ENCODE results near the gene AKIRIN2. TPM values are rescaled to one million over a fixed set of nuclear protein-coding genes. Genes with fewer than 3 reads are reported as not detected.

Gene AKIRIN2
- total RNA-seq: 10 to 100 TPM; 32.7 to 38.0 TPM
- long read RNA-seq, donor 1, transcript AKIRIN2-201 (5 exons, 1,662 nt): major isoform, 18 of 19 reads
- long read RNA-seq, donor 1, partial matches to known transcripts: 0 of 19 reads
- long read RNA-seq, donor 1, other reads (novel, unspliced or antisense): 1 of 19 reads
- long read RNA-seq, donor 2, transcript AKIRIN2-201 (5 exons, 1,662 nt): major isoform, 37 of 39 reads
- long read RNA-seq, donor 2, partial matches to known transcripts: 2 of 39 reads
- long read RNA-seq, donor 2, other reads (novel, unspliced or antisense): 0 of 39 reads

GRCh38 chr6:87701676-87702588, at the start of gene AKIRIN2:
Gene AKIRIN2, minus strand, starts transcription at chr6:87702233. Its CDS starts 549 bp downstream, at chr6:87701684.
- intact Hi-C loops (cut with DNase I): no loop called here
- DNase-seq (ENCODE audit: low spot score): peak; percentile 99

DNA sequence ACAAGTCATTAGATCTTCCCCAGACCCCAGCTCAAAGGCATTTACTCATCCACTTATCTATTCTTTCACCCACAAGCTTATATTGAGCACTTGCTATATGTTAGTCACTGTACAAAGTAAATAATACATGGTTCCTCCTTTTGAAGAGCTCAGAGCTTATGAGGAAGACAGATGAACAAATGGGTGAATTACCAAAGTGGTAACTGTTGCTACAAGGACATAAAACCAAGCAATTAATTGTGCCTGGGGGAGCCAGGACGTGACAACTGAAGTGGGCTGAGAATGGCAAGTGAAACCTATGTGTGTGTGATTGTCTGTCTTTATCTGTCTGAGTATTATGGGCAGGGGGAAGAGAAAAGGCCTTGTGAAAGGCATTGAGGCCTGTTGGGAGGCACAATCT, 45.6 kb upstream of the AKIRIN2 start:
- intact Hi-C loops (cut with DNase I): no loop called here
- DNase-seq (ENCODE audit: low spot score): no peak

- intact Hi-C loops (cut with DNase I): no loop called here
- DNase-seq (ENCODE audit: low spot score): no peak
These were observed 44.1 kb upstream of the AKIRIN2 start for GRCh38 chr6:87745966-87746721.

DNA sequence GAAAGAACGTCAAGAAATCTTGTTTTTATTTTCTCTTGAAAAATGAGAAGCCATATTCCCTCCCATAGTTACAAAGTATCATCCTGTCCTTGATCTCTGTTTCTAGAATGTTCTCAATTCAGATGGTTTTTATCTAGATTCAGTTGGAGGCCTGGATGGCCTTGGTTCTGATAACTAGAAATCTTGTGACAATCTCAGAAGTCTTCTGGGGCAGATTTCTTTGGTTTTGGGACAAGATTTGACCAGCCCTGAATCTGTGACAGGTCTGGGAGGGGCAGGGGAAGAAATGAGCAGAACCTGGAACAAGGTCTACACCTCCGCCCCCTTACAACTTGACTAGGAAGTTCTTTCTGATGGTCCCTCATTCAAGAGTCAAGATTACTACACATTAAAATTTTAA, 41.4 kb upstream of the AKIRIN2 start:
- intact Hi-C loops (cut with DNase I): no loop called here
- no peak for DNase-seq (ENCODE audit: low spot score)

- no peak for DNase-seq (ENCODE audit: low spot score)
- intact Hi-C loops (cut with DNase I): no loop called here
These were observed 40.1 kb upstream of the AKIRIN2 start for GRCh38 chr6:87742106-87742505.

- DNase-seq (ENCODE audit: low spot score): no peak
- intact Hi-C loops (cut with DNase I): no loop called here
These were observed 39.1 kb upstream of the AKIRIN2 start for GRCh38 chr6:87741001-87741650.

- DNase-seq (ENCODE audit: low spot score): no peak
- intact Hi-C loops (cut with DNase I): no loop called here
These were observed 36.7 kb upstream of the AKIRIN2 start for GRCh38 chr6:87738744-87739143.

DNA sequence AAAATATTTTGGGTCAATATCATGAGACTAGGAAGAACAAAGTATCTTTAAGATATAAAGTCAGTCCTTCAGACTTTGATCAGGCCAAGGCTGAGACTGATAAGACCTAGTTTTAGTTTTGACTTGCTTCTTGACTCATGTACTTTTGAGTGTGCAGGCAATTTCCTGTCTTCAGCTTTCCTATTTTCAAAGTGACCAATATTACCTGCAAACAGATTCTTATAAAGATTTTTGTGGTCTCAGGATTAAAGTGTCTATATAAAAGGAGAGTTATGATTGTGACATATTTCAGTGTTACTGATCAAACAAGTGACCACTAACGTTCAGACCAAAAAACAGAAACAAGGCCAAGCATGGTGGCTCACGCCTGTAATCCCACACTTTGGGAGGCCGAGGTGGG, 36.0 kb upstream of the AKIRIN2 start:
- DNase-seq (ENCODE audit: low spot score): no peak
- intact Hi-C loops (cut with DNase I): no loop called here

GRCh38 chr6:87736809-87737540, 34.9 kb upstream of the AKIRIN2 start:
- no peak for DNase-seq (ENCODE audit: low spot score)
- intact Hi-C loops (cut with DNase I): no loop called here

DNA sequence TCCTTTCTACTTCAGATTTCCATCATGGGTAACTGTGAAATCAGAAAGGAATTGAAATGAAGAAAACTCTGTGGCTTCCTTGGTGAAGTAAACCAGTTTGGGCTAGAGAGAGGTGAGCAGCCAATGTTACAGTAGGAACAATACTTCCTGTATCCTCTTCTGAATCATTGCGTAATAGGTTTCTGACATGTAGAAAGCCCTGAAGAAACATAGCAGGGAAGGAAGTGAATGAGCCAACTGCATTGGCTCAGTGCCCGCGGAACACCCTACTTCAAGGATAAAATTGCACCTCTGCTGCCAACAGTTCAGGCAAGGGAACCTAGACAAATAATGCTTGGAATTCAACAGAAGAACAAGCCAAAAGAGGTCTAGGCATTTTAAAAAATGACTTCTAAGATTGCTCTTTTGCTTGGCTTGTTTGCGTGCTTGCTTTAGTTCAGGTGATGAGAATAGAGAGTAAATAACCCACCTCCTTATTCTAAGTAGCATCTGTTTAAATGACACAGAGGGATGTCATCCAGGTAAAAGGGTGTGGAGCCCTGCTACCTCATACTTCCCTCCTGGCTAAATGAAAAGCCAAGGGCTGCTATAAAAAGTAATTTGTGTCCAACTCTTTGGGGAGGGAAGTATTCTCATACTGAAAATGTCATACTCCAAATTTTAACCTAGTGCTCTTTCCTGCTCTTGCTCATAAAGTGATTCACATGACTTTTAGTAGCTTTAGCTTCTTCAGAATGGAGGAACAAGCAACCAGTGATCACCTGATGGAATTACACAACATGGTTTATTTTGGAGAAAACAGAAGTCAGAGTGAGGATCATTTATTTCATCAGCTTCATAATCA, 30.0 kb upstream of the AKIRIN2 start:
- intact Hi-C loops (cut with DNase I): no loop called here
- peak; percentile 96 for DNase-seq (ENCODE audit: low spot score)

GRCh38 chr6:87731080-87731479, 29.0 kb upstream of the AKIRIN2 start:
- intact Hi-C loops (cut with DNase I): no loop called here
- DNase-seq (ENCODE audit: low spot score): no peak

- intact Hi-C loops (cut with DNase I): no loop called here
These were observed 28.1 kb upstream of the AKIRIN2 start for GRCh38 chr6:87729965-87730719.

GRCh38 chr6:87728706-87729105, 26.7 kb upstream of the AKIRIN2 start:
- intact Hi-C loops (cut with DNase I): no loop called here
- no peak for DNase-seq (ENCODE audit: low spot score)

More at GRCh38 chr6:87729965-87730719, 28.1 kb upstream of the AKIRIN2 start:
- DNase-seq (ENCODE audit: low spot score): no peak

DNA sequence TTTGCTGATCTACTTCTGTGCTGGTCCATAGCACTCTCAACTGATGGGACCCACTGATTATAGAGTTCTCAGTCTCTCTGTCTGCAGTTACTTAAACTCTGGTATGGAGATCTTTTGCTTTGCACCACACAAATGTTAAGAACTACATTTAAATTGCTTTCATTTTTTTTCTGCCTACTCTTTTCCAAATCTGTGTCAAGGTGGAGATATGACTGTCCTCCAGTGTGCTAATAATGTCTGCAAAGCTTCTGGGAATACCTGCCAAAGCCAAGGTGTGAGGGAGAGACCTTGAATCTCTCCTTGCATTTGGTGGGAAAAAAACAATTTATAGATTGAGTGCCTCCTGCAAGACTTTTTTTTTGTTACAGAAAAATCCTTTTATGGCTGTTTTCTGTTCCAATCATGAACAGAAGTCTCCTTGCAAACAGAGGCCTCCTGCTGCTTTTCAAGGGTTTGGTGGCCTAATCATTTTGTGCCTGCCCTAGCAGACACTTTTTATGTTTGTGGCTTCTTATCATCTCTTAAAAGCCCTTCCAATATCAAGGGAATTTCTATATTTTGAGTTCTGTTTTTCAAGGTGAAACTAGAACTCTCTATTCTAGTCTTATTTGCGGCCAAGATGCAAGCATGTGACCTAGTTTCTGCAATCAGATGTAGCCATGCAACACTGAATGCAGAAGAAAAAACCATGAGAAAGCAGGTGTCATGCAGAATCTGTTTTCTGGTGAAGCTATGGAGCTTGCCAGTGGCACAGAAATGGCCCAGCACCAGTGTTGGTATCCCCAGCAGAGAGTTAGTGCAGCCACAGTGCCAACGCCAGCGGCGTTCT, 23.2 kb upstream of the AKIRIN2 start:
- intact Hi-C loops (cut with DNase I): no loop called here

GRCh38 chr6:87723170-87724078, 21.4 kb upstream of the AKIRIN2 start:
- intact Hi-C loops (cut with DNase I): no loop called here

More for the DNA sequence above, 23.2 kb upstream of the AKIRIN2 start:
- DNase-seq (ENCODE audit: low spot score): no peak

More at GRCh38 chr6:87723170-87724078, 21.4 kb upstream of the AKIRIN2 start:
- no peak for DNase-seq (ENCODE audit: low spot score)

All from posterior vena cava (tissue), 2 donors.